ENCODE data around the gene RUNX2. TPM values are rescaled to one million over a fixed set of nuclear protein-coding genes. Genes with fewer than 3 reads are reported as not detected.

The RUNX2 gene
- total and polyA plus RNA-seq, 2 of the 8 experiments (the other 6 are each of a cell fraction or from before 2014, with no cell fraction given) = 0.26 to 1.2 TPM

- H2BK120ac ChIP-seq (replicated peaks; ENCODE audit: low read depth, low read length) = no peak overlapping the region
- no peak overlapping the region for H2BK20ac ChIP-seq (ENCODE audit: low read length)
- H4K91ac ChIP-seq (replicated peaks; ENCODE audit: insufficient read length, low read length) = no peak overlapping the region
- no peak overlapping the region for H3K27ac ChIP-seq (ENCODE audit: low read depth, low read length)
- no peak overlapping the region for H2BK12ac ChIP-seq (ENCODE audit: low read depth, low read length)
- no peak overlapping the region for H3K14ac ChIP-seq (ENCODE audit: insufficient read length)
- no peak overlapping the region for H2AK5ac ChIP-seq (ENCODE audit: low read depth, low read length)
- no peak overlapping the region for H3K4me2 ChIP-seq (ENCODE audit: insufficient read depth in 1 of 2, low read depth in 2 of 2, low read length in 2 of 2)
- no peak overlapping the region for H3K4ac ChIP-seq (replicated peaks; ENCODE audit: insufficient read length, low read depth, low read length)
- no peak for TF ChIP-seq RFX5 (IDR thresholded peaks at IDR 0.05; ENCODE audit: borderline replicate concordance, low read depth, low read length)
- TF ChIP-seq JUN (IDR thresholded peaks at IDR 0.05; ENCODE audit: low read depth, low read length) = no peak
- TF ChIP-seq SIN3A (conservative IDR thresholded peaks at IDR 0.05 in 1 of 2, IDR thresholded peaks at IDR 0.05 in 1 of 2; ENCODE audit: low read depth in 1 of 2, low read length in 2 of 2) = no peak
- no peak overlapping the region for H3K4me3 ChIP-seq (ENCODE audit: extremely low read depth in 1 of 4, insufficient read depth in 2 of 4, low read depth in 3 of 4, low read length in 4 of 4)
- no peaks in the 10 kb centered on the region for H3K27me3 ChIP-seq (replicated peaks in 1 of 4; ENCODE audit: control insufficient read depth in 3 of 4, extremely low read depth in 1 of 4, insufficient read depth in 3 of 4, low read length in 3 of 4)
- DNase-seq (ENCODE audit: low read depth in 1 of 2, low spot score in 2 of 2) (no peak), FAIRE-seq (no peak)
- CTCF ChIA-PET (ENCODE audit: partially characterized antibody) = interaction anchor here (6.4 kb wide), 1 partner anchor 13 kb away, joined by 38 read pairs; no protein-coding TSS in a partner anchor
- H3K18ac ChIP-seq (ENCODE audit: extremely low read depth, low read length) = no peak overlapping the region
- H3K23ac ChIP-seq (ENCODE audit: insufficient read length) = no peak overlapping the region
- peaks cover 0 to 3% (median 0%) of the 10 kb centered on the region in 4 experiments; a peak in 1 of 7 replicates for H3K4me1 ChIP-seq (replicated peaks in 1 of 4; ENCODE audit: control insufficient read depth in 3 of 4, insufficient read depth in 4 of 4, low read length in 3 of 4)
- no peaks in the 10 kb centered on the region for H3K23me2 ChIP-seq (ENCODE audit: low read depth, low read length)
- no peak overlapping the region for H2AFZ ChIP-seq (ENCODE audit: low read length)
- POLR2A ChIA-PET (ENCODE audit: partially characterized antibody) = no interaction called here
- H3K56ac ChIP-seq (replicated peaks; ENCODE audit: insufficient read length, low read depth, low read length) = no peak overlapping the region
- H3K79me2 ChIP-seq (ENCODE audit: control insufficient read depth in 1 of 2, insufficient read depth in 2 of 2, low read length in 2 of 2) = no peaks in the 10 kb centered on the region
- no peak overlapping the region for H2BK15ac ChIP-seq (ENCODE audit: low read length)
- no peak overlapping the region for H4K5ac ChIP-seq (ENCODE audit: insufficient read length, low read depth, low read length)
- 0 out of 4 replicates have a peak, but pooled peaks cover 0 to 3% of the 10 kb centered on the region in 2 experiments for H3K9me3 ChIP-seq (ENCODE audit: insufficient read depth in 2 of 2, low read depth in 1 of 2, low read length in 1 of 2)
- no peaks in the 10 kb centered on the region for H3K36me3 ChIP-seq (ENCODE audit: control insufficient read depth in 2 of 4, insufficient read depth in 4 of 4, low read length in 3 of 4)
- no peak overlapping the region for H4K8ac ChIP-seq (ENCODE audit: extremely low read depth, insufficient read depth, low read length)
- no peaks in the 10 kb centered on the region for H4K20me1 ChIP-seq (replicated peaks in 1 of 2; ENCODE audit: control insufficient read depth in 1 of 2, insufficient read depth in 2 of 2, low read length in 2 of 2)
- no peaks in the 10 kb centered on the region for H3K79me1 ChIP-seq (ENCODE audit: low read depth, low read length)
- H2BK5ac ChIP-seq (ENCODE audit: low read depth, low read length) = no peak overlapping the region
- H3K9ac ChIP-seq (replicated peaks in 1 of 4; ENCODE audit: extremely low read depth in 1 of 4, low read depth in 3 of 4, low read length in 3 of 4) = no peak overlapping the region
These were observed 160.1 kb downstream of the RUNX2 start for GRCh38 chr6:45488269-45488668.

Measured in H1 (cell line).